Uterus (tissue), 4 donors: ENCODE results near the gene PCP4L1. TPM values are rescaled to one million over a fixed set of nuclear protein-coding genes. Genes with fewer than 3 reads are reported as not detected.

Source experiments
- DNase-seq, 2 donors: peaks; one replicate each; pipeline ENCODE4 v3.0.0-alpha.2; 2019 to 2020
- H3K27ac ChIP-seq, 2 donors: fragments of 200-600 bp; sonication (generic); 1 replicate in 1 of 2; 2 replicates in 1 of 2; pipeline ENCODE4 v1.5.1; 2016 to 2018
- H3K27me3 ChIP-seq, 2 donors: fragments of 200-600 bp; sonication (generic); one replicate each; pipeline ENCODE4 v1.5.1; 2018 to 2019; ENCODE audit warnings: control low read depth in 1 of 2
- H3K36me3 ChIP-seq, 2 donors: fragments of 200-600 bp; sonication (generic); one replicate each; pipeline ENCODE4 v1.5.1; 2019; ENCODE audit warnings: control low read depth in 1 of 2
- H3K4me1 ChIP-seq, 2 donors: fragments of 200-600 bp; sonication (generic); one replicate each; pipeline ENCODE4 v1.5.1; 2018 to 2019; ENCODE audit warnings: control low read depth in 1 of 2
- H3K4me3 ChIP-seq, 2 donors: fragments of 200-600 bp; sonication (generic); 1 replicate in 1 of 2; 2 replicates in 1 of 2; pipeline ENCODE4 v1.5.1; 2018 to 2019; ENCODE audit warnings: mild to moderate bottlenecking in 1 of 2
- H3K9me3 ChIP-seq, 2 donors: fragments of 200-600 bp; sonication (generic); one replicate each; pipeline ENCODE4 v1.5.1; 2019; ENCODE audit warnings: control low read depth in 1 of 2
- POLR2A ChIP-seq, 2 donors: fragments of 450-650 bp; IDR thresholded peaks; one replicate each; pipeline ENCODE4 v1.6.1; 2016; ENCODE audit warnings: antibody characterized with exemption in 2 of 2, mild to moderate bottlenecking in 1 of 2, moderate library complexity in 1 of 2
- intact Hi-C: fragments of 100-400 bp; cut with DNase I; formaldehyde crosslinking; loops from one replicate; pipeline ENCODE4 v1.15.1; 2023; ENCODE audit warnings: low total_unique reads
- total RNA-seq, 4 donors: library from RNA; depleted of rRNA in 3 of 4; stranded (reverse); fragments of >200 nt in 3 of 4; gene quantifications; one replicate each; pipeline versions ENCODE4 v1.1.0 to v1.2.4, GENCODE V29; 2014 to 2023
- TF ChIP-seq, protein P1 (sequence below), 4 experiments: fragments of 200-600 bp in 2 of 4; fragments of 450-650 bp in 2 of 4; sonication (generic) in 2 of 4; IDR thresholded peaks; one replicate each; pipeline ENCODE4 v1.5.1; 2016 to 2019; ENCODE audit warnings: antibody characterized with exemption in 4 of 4, mild to moderate bottlenecking in 2 of 4, moderate library complexity in 1 of 4
- donor health status: DM: yes; HTN: yes; CAD: no.

PCP4L1 gene
- total RNA-seq, 4 donors from 2014 or later = 0.77 to 3.1 (median 1.9) TPM; not detected in 1

DNA sequence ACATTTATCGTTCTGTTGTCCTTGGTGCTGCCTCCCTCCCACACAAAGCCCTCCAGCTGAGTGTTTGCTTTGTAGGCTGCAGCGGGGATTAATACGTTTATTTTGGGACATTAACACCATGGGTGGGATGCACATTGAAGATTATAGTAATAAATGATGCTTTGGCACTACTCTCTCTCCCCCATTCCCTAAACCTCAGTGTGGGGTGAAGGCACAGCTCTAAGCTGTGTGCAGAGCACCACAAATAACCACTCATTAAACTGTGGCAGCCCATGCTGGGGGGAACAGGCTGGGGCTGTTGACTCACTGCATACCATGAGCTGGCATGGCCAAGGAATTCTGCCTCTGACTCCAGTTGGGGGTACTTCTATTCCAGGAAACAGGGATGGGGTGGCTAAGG is 7.7 kb downstream of the PCP4L1 start:
- intact Hi-C loops = no loop called here
- Histone ChIP-seq H3K36me3 (no peaks in the 10 kb centered on the region), H3K27ac (no peak overlapping the region), H3K27me3 (no peaks in the 10 kb centered on the region), H3K4me1 (no peaks in the 10 kb centered on the region), H3K4me3 (no peak overlapping the region), H3K9me3 (no peaks in the 10 kb centered on the region)
- no peak for TF ChIP-seq POLR2A (IDR thresholded peaks at IDR 0.05)
- TF ChIP-seq, protein P1, sequence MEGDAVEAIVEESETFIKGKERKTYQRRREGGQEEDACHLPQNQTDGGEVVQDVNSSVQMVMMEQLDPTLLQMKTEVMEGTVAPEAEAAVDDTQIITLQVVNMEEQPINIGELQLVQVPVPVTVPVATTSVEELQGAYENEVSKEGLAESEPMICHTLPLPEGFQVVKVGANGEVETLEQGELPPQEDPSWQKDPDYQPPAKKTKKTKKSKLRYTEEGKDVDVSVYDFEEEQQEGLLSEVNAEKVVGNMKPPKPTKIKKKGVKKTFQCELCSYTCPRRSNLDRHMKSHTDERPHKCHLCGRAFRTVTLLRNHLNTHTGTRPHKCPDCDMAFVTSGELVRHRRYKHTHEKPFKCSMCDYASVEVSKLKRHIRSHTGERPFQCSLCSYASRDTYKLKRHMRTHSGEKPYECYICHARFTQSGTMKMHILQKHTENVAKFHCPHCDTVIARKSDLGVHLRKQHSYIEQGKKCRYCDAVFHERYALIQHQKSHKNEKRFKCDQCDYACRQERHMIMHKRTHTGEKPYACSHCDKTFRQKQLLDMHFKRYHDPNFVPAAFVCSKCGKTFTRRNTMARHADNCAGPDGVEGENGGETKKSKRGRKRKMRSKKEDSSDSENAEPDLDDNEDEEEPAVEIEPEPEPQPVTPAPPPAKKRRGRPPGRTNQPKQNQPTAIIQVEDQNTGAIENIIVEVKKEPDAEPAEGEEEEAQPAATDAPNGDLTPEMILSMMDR (IDR thresholded peaks at IDR 0.05) = no peak
- DNase-seq = no peak

DNA sequence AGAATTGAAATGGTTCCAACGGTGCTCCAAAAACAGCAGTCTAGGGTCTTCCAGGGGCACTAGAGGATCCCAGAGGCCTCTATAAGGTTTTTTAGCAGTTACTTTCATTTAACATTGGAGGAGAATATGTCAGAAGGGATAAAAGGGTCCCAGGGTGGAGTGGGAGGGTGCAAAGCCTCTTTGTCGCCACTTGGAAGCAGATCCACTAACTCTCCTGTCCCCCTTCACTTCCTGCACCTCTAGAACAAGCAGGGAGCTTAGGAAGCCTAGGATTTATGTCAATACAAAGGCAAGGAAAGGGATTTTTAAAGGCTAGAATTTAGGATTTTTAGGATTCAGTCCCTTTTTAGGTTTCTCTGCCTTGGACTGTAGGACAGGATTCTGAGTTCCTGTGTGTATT is 8.3 kb downstream of the PCP4L1 start:
- Histone ChIP-seq H3K4me1 (no peaks in the 10 kb centered on the region), H3K9me3 (no peaks in the 10 kb centered on the region), H3K27me3 (no peaks in the 10 kb centered on the region), H3K4me3 (no peak overlapping the region), H3K36me3 (no peaks in the 10 kb centered on the region), H3K27ac (no peak overlapping the region)
- TF ChIP-seq, protein P1 (IDR thresholded peaks at IDR 0.05) = no peak
- TF ChIP-seq POLR2A (IDR thresholded peaks at IDR 0.05) = no peak
- intact Hi-C loops = no loop called here
- DNase-seq = no peak

DNA sequence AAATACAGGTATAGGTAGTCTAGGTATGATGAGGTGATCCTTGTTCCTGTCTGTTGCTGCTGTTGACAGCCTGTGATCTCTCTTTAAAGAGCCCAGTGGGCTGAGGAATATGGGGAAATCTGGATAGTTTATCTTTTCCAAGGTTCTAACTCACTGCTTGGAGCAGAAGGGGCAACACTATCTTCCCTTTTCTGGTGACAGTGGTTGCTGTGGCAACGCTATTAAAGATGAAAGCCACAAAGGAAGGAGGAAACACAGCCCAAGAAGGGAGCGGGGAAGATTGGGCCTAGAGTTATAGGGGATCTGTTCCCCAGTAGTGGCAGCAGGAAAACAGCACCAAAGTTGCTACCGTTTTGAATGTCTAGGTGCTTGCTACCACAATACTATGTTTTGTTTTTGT is 8.8 kb downstream of the PCP4L1 start:
- DNase-seq = no peak
- no peak for TF ChIP-seq POLR2A (IDR thresholded peaks at IDR 0.05)
- TF ChIP-seq, protein P1 (IDR thresholded peaks at IDR 0.05) = no peak
- Histone ChIP-seq H3K27ac (no peak overlapping the region), H3K36me3 (no peaks in the 10 kb centered on the region), H3K4me3 (no peak overlapping the region), H3K9me3 (no peaks in the 10 kb centered on the region), H3K4me1 (no peaks in the 10 kb centered on the region), H3K27me3 (no peaks in the 10 kb centered on the region)
- intact Hi-C loops = no loop called here

DNA sequence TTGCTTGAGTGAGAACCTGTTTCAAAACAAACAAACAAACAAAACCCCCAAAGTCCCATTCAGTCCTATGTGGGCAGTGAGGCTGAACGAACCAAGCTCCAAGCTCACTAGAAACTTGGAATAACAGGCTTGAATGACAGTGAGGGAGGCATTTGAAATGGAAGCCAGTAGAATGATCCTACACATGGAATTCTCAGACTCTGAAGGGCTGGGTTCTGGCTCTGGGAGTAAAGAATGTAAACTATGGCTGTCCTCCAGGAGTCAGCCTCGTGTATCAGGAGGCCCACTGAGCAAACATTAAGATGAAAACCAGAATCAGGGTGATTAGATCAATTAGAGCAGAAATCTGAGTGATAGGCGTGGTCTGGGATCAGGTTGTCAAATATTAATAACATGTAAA is 14.9 kb downstream of the PCP4L1 start:
- Histone ChIP-seq H3K4me3 (no peak overlapping the region), H3K9me3 (no peaks in the 10 kb centered on the region), H3K4me1 (no peaks in the 10 kb centered on the region), H3K36me3 (no peaks in the 10 kb centered on the region), H3K27ac (no peak overlapping the region), H3K27me3 (no peaks in the 10 kb centered on the region)
- intact Hi-C loops = no loop called here
- no peak for DNase-seq
- TF ChIP-seq POLR2A (IDR thresholded peaks at IDR 0.05) = no peak
- TF ChIP-seq, protein P1 (IDR thresholded peaks at IDR 0.05) = no peak

DNA sequence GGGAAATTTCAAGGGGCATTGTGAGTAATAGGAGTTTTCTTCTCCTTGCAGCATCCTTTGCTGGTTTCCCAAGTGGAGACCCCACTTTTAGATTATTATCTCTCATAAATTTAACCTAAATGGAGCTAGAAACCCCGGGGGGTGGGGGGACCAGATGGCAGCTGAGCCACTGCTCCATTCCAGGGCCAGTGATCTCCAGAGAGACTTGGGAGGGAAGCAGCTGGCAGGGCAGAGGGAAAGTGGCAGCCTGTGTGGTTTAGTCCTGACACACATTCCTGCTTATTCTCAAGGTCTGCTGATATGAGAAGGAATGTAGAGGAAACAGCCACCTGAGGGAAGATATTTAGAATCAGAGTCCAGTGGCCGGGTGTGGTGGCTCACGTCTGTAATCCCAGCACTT is 16.3 kb downstream of the PCP4L1 start:
- no peak for DNase-seq
- intact Hi-C loops = no loop called here
- TF ChIP-seq, protein P1 (IDR thresholded peaks at IDR 0.05) = no peak
- TF ChIP-seq POLR2A (IDR thresholded peaks at IDR 0.05) = no peak
- H3K27ac ChIP-seq = no peak overlapping the region
- no peaks in the 10 kb centered on the region for H3K27me3 ChIP-seq
- H3K36me3 ChIP-seq = no peaks in the 10 kb centered on the region
- H3K9me3 ChIP-seq = no peaks in the 10 kb centered on the region
- H3K4me3 ChIP-seq = no peak overlapping the region
- H3K4me1 ChIP-seq = no peaks in the 10 kb centered on the region
